Activated T-helper 9 cell treated with anti-CD3 and anti-CD28 coated beads, Interleukin-2, amount 50 U/mL, for 16 hours (primary cell): ENCODE measurements around the gene ACKR3.

Source experiments
- DNase-seq: peaks from one replicate; pipeline ENCODE4 v3.0.0-alpha.2; 2020; ENCODE audit warnings: low read depth

The ACKR3 gene

DNA sequence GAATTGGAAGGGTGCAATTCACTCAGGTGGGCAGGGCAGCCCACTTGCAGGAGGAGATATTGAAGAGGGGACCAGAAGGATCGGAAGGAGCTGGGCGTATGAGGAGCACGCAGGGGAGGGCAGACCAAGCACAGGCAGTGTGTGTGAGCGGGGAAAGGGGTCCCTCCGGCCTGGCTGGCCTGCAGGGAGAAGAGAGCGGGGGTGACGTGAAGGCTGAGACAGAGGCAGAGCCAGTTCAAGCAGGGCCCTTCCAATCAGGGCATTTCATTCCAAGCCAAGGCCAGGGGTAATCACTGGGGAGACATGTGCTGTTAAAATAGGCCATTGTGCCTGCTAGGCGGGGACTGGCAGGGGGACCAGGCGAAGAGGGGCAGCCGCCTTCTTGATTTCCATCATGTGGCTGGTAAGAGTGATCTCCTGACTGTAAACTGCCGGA lies 62.2 kb downstream of the ACKR3 start:
- DNase-seq, result no peak
